HG03039 (cell line): Measurements from ENCODE around the gene DESI2.
"Not testable (repeated sequence)": the region's sequence is repeated elsewhere in the genome, so short reads cannot be mapped to it uniquely, and the experiment has no call there.

ENCODE experiments used
- ATAC-seq: cut with Tn5 transposase; IDR thresholded peaks from one replicate; pipeline ENCODE4 v1.9.1; 2021; ENCODE audit warnings: mild to moderate bottlenecking, moderate library complexity; ENCODE audit not compliant: unreplicated experiment

The DESI2 gene

GRCh38 chr1:244704107-244704506 is 51.2 kb downstream of the DESI2 start:
- no peak for ATAC-seq

GRCh38 chr1:244705261-244706234 is 52.6 kb downstream of the DESI2 start:
- no peak for ATAC-seq

GRCh38 chr1:244709076-244709475 is 56.1 kb downstream of the DESI2 start:
- no peak for ATAC-seq

- no peak for ATAC-seq
These were observed 56.8 kb downstream of the DESI2 start for GRCh38 chr1:244709476-244710368.

- no peak for ATAC-seq
These were observed 57.6 kb downstream of the DESI2 start for GRCh38 chr1:244710474-244711062.

- no peak for ATAC-seq
These were observed 59.7 kb downstream of the DESI2 start for GRCh38 chr1:244712669-244713068.

GRCh38 chr1:244713332-244713731 is 60.4 kb downstream of the DESI2 start:
- ATAC-seq = no peak

GRCh38 chr1:244727871-244728474 is 75.0 kb downstream of the DESI2 start:
- ATAC-seq = no peak

GRCh38 chr1:244730153-244730933 is 77.4 kb downstream of the DESI2 start:
- ATAC-seq = no peak

- no peak for ATAC-seq
These were observed 78.1 kb downstream of the DESI2 start for GRCh38 chr1:244730934-244731434.

GRCh38 chr1:244731651-244732050 is 78.7 kb downstream of the DESI2 start:
- ATAC-seq = no peak

- no peak for ATAC-seq
These were observed 80.0 kb downstream of the DESI2 start for GRCh38 chr1:244732851-244733450.

- no peak for ATAC-seq
These were observed 82.5 kb downstream of the DESI2 start for GRCh38 chr1:244735404-244735803.

GRCh38 chr1:244735876-244736561 is 83.1 kb downstream of the DESI2 start:
- ATAC-seq = no peak

- ATAC-seq = not testable (repeated sequence)
These were observed 86.2 kb downstream of the DESI2 start for GRCh38 chr1:244739140-244739539.

- ATAC-seq = not testable (repeated sequence)
These were observed 87.2 kb downstream of the DESI2 start for GRCh38 chr1:244740027-244740617.

GRCh38 chr1:244741692-244742091 is 88.8 kb downstream of the DESI2 start:
- ATAC-seq = no peak

GRCh38 chr1:244749230-244750016 is 96.5 kb downstream of the DESI2 start:
- ATAC-seq = no peak
